KMS-11 (cell line): Measurements from ENCODE around the gene PERM1.

ENCODE experiments used
- H2AFZ ChIP-seq: fragments of 200-600 bp; sonication (generic); 2 replicates; pipeline ENCODE4 v1.6.1; 2016; ENCODE audit warnings: antibody characterized with exemption, mixed run types, low read depth
- H3K27ac ChIP-seq: fragments of 200-600 bp; sonication (generic); 2 replicates; pipeline ENCODE4 v1.6.1; 2016; ENCODE audit warnings: mild to moderate bottlenecking, mixed run types
- H3K27me3 ChIP-seq: fragments of 200-600 bp; sonication (generic); 2 replicates; pipeline ENCODE4 v1.6.1; 2017; ENCODE audit warnings: mild to moderate bottlenecking, low read depth, mixed run types, moderate library complexity; ENCODE audit not compliant: insufficient read depth
- H3K36me3 ChIP-seq: fragments of 200-600 bp; sonication (generic); 2 replicates; pipeline ENCODE4 v1.6.1; 2017; ENCODE audit warnings: mild to moderate bottlenecking, mixed run types; ENCODE audit not compliant: insufficient read depth
- H3K4me1 ChIP-seq: fragments of 200-600 bp; sonication (generic); 2 replicates; pipeline ENCODE4 v1.6.1; 2016; ENCODE audit warnings: mild to moderate bottlenecking, low read depth, mixed run types; ENCODE audit not compliant: poor library complexity, severe bottlenecking
- H3K4me2 ChIP-seq: fragments of 200-600 bp; sonication (generic); 2 replicates; pipeline ENCODE4 v1.7.0; 2016; ENCODE audit warnings: mild to moderate bottlenecking, mixed run types
- H3K4me3 ChIP-seq: fragments of 200-600 bp; sonication (generic); IDR thresholded peaks from 2 replicates; pipeline ENCODE4 v1.6.1; 2017; ENCODE audit warnings: low read depth, low read length, mixed read lengths; ENCODE audit not compliant: insufficient read depth
- H3K79me2 ChIP-seq: fragments of 200-600 bp; sonication (generic); 2 replicates; pipeline ENCODE4 v1.6.1; 2016; ENCODE audit warnings: low read depth, mixed run types; ENCODE audit not compliant: insufficient read depth
- H3K9ac ChIP-seq: fragments of 200-600 bp; sonication (generic); 2 replicates; pipeline ENCODE4 v1.6.1; 2016; ENCODE audit warnings: mild to moderate bottlenecking, mixed run types
- H4K20me1 ChIP-seq: fragments of 200-600 bp; sonication (generic); 2 replicates; pipeline ENCODE4 v1.6.1; 2016; ENCODE audit warnings: mild to moderate bottlenecking, mixed run types; ENCODE audit not compliant: insufficient read depth
- CTCF ChIP-seq: fragments of 200-600 bp; sonication (generic); conservative IDR thresholded peaks from 2 replicates; pipeline ENCODE4 v1.6.1; 2017; ENCODE audit warnings: low read depth, mild to moderate bottlenecking, antibody characterized with exemption, low read length, moderate library complexity, mixed read lengths

PERM1 gene

GRCh38 chr1:1022302-1023009, 40.6 kb upstream of the PERM1 start:
- Histone ChIP-seq H3K4me1 (peaks cover 16% of the 10 kb centered on the region), H2AFZ (no peak overlapping the region), H3K27ac (no peak overlapping the region), H3K79me2 (no peaks in the 10 kb centered on the region), H3K4me2 (no peak overlapping the region), H3K9ac (no peak overlapping the region), H3K36me3 (no peaks in the 10 kb centered on the region), H4K20me1 (no peaks in the 10 kb centered on the region), H3K27me3 (peaks cover 66% of the 10 kb centered on the region), H3K4me3 (no peak overlapping the region)
- TF ChIP-seq CTCF, result no peak

GRCh38 chr1:1021920-1022259, 40.0 kb upstream of the PERM1 start:
- H3K9ac ChIP-seq, result no peak overlapping the region

GRCh38 chr1:1021010-1021919, 39.4 kb upstream of the PERM1 start:
- peaks cover 54% of the 10 kb centered on the region for H3K27me3 ChIP-seq
- H3K9ac ChIP-seq, result no peak overlapping the region
- H3K27ac ChIP-seq, result no peak overlapping the region
- TF ChIP-seq CTCF, result no peak
- H2AFZ ChIP-seq, result no peak overlapping the region
- H3K4me3 ChIP-seq, result no peak overlapping the region
- no peaks in the 10 kb centered on the region for H4K20me1 ChIP-seq
- H3K4me1 ChIP-seq, result peaks cover 16% of the 10 kb centered on the region
- H3K79me2 ChIP-seq, result no peaks in the 10 kb centered on the region
- no peaks in the 10 kb centered on the region for H3K36me3 ChIP-seq
- peak overlapping the region; percentile 54; the same call in 1 of the 2 replicates for H3K4me2 ChIP-seq

More at GRCh38 chr1:1021920-1022259, 40.0 kb upstream of the PERM1 start:
- Histone ChIP-seq H3K4me1 (peaks cover 16% of the 10 kb centered on the region), H3K27me3 (peaks cover 60% of the 10 kb centered on the region), H4K20me1 (no peaks in the 10 kb centered on the region), H3K79me2 (no peaks in the 10 kb centered on the region), H2AFZ (no peak overlapping the region), H3K4me3 (no peak overlapping the region), H3K36me3 (no peaks in the 10 kb centered on the region), H3K27ac (no peak overlapping the region), H3K4me2 (no peak overlapping the region)
- TF ChIP-seq CTCF, result no peak

- H3K4me2 ChIP-seq, result peak overlapping the region; percentile 57
- H4K20me1 ChIP-seq, result no peaks in the 10 kb centered on the region
- TF ChIP-seq CTCF, result no peak
- no peak overlapping the region for H3K4me3 ChIP-seq
- peaks cover 16% of the 10 kb centered on the region for H3K4me1 ChIP-seq
- H2AFZ ChIP-seq, result peak overlapping the region; percentile 30; the same call in 1 of the 2 replicates
- no peak overlapping the region for H3K27ac ChIP-seq
- H3K27me3 ChIP-seq, result peaks cover 46% of the 10 kb centered on the region
- no peak overlapping the region for H3K9ac ChIP-seq
- no peaks in the 10 kb centered on the region for H3K36me3 ChIP-seq
- no peaks in the 10 kb centered on the region for H3K79me2 ChIP-seq
These were observed 38.6 kb upstream of the PERM1 start for GRCh38 chr1:1020415-1021009.
